ENCODE measurements around the gene DEFB112. TPM values are rescaled to one million over a fixed set of nuclear protein-coding genes. Genes with fewer than 3 reads are reported as not detected.

The DEFB112 gene
- total and polyA plus RNA-seq, 2 experiments from 2014 or later: not detected

DNA sequence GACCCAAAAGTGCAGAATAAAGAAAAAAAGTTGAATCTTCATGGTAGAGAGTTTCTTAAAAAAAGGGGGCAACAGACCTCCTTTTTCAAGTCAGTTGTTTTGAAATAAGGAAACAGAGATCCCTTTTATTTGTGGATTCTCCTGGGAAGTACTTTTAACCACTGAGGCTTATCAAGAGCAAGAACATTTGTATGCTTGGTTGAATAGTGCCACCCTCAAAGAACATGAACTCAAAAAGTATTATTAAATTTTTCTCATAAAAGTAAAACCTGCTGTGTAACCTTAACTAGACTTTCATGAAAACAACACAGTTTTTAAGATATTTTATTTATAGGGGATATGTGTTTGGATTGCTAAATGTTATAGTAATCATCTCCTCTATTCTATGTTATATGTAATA is 27.8 kb downstream of the DEFB112 start, which contains the start of gene DEFB110:
Gene DEFB110, minus strand, starts transcription at position 101 of the 400 bp plus-strand sequence. Its CDS starts 59 bp downstream, at position 42.
- Histone ChIP-seq H3K27ac (ENCODE audit: low read depth) (no peak within 1 kb of the TSS), H3F3A (replicated peaks; ENCODE audit: low read depth) (no peaks in the 10 kb centered on the region), H3K79me2 (replicated peaks; ENCODE audit: insufficient read depth) (no peaks in the 10 kb centered on the region), H3K4me2 (no peak within 1 kb of the TSS), H3K4me1 (ENCODE audit: insufficient read depth) (no peaks in the 10 kb centered on the region), H4K20me1 (replicated peaks; ENCODE audit: insufficient read depth) (no peaks in the 10 kb centered on the region), H3K36me3 (ENCODE audit: insufficient read depth) (no peaks in the 10 kb centered on the region), H3K4me3 (no peak within 1 kb of the TSS), H3K9me2 (ENCODE audit: insufficient read depth) (no peaks in the 10 kb centered on the region), H3K27me3 (ENCODE audit: insufficient read depth) (no peaks in the 10 kb centered on the region), H2AFZ (no peak within 1 kb of the TSS)
- Mint-ChIP-seq H3K4me3 (no peak within 1 kb of the TSS), H3K9me3 (no peaks in the 10 kb centered on the region), H3K36me3 (ENCODE audit: low read depth) (no peaks in the 10 kb centered on the region), H3K27ac (no peak within 1 kb of the TSS), H3K4me1 (no peaks in the 10 kb centered on the region), H3K27me3 (ENCODE audit: insufficient read depth, low read depth, poor library complexity) (peaks cover 2% of the 10 kb centered on the region)
- ATAC-seq: no peak
- TF ChIP-seq JUNB (IDR thresholded peaks at IDR 0.05; ENCODE audit: unreplicated experiment): no peak
- no peak for TF ChIP-seq EZH2phosphoT487 (IDR thresholded peaks at IDR 0.05; ENCODE audit: unreplicated experiment)
- TF ChIP-seq EZH2 (IDR thresholded peaks at IDR 0.05; ENCODE audit: low read depth, unreplicated experiment): no peak
- no peak for TF ChIP-seq STAT1 (IDR thresholded peaks at IDR 0.05; ENCODE audit: unreplicated experiment)
- no peak for TF ChIP-seq NANOG (IDR thresholded peaks at IDR 0.05; ENCODE audit: borderline replicate concordance)
- no peak for TF ChIP-seq ZNF114 (CRISPR knock-in tag; IDR thresholded peaks at IDR 0.05)
- TF ChIP-seq ZNF331 (CRISPR knock-in tag; IDR thresholded peaks at IDR 0.05; ENCODE audit: low read depth): no peak
- TF ChIP-seq, protein P1, sequence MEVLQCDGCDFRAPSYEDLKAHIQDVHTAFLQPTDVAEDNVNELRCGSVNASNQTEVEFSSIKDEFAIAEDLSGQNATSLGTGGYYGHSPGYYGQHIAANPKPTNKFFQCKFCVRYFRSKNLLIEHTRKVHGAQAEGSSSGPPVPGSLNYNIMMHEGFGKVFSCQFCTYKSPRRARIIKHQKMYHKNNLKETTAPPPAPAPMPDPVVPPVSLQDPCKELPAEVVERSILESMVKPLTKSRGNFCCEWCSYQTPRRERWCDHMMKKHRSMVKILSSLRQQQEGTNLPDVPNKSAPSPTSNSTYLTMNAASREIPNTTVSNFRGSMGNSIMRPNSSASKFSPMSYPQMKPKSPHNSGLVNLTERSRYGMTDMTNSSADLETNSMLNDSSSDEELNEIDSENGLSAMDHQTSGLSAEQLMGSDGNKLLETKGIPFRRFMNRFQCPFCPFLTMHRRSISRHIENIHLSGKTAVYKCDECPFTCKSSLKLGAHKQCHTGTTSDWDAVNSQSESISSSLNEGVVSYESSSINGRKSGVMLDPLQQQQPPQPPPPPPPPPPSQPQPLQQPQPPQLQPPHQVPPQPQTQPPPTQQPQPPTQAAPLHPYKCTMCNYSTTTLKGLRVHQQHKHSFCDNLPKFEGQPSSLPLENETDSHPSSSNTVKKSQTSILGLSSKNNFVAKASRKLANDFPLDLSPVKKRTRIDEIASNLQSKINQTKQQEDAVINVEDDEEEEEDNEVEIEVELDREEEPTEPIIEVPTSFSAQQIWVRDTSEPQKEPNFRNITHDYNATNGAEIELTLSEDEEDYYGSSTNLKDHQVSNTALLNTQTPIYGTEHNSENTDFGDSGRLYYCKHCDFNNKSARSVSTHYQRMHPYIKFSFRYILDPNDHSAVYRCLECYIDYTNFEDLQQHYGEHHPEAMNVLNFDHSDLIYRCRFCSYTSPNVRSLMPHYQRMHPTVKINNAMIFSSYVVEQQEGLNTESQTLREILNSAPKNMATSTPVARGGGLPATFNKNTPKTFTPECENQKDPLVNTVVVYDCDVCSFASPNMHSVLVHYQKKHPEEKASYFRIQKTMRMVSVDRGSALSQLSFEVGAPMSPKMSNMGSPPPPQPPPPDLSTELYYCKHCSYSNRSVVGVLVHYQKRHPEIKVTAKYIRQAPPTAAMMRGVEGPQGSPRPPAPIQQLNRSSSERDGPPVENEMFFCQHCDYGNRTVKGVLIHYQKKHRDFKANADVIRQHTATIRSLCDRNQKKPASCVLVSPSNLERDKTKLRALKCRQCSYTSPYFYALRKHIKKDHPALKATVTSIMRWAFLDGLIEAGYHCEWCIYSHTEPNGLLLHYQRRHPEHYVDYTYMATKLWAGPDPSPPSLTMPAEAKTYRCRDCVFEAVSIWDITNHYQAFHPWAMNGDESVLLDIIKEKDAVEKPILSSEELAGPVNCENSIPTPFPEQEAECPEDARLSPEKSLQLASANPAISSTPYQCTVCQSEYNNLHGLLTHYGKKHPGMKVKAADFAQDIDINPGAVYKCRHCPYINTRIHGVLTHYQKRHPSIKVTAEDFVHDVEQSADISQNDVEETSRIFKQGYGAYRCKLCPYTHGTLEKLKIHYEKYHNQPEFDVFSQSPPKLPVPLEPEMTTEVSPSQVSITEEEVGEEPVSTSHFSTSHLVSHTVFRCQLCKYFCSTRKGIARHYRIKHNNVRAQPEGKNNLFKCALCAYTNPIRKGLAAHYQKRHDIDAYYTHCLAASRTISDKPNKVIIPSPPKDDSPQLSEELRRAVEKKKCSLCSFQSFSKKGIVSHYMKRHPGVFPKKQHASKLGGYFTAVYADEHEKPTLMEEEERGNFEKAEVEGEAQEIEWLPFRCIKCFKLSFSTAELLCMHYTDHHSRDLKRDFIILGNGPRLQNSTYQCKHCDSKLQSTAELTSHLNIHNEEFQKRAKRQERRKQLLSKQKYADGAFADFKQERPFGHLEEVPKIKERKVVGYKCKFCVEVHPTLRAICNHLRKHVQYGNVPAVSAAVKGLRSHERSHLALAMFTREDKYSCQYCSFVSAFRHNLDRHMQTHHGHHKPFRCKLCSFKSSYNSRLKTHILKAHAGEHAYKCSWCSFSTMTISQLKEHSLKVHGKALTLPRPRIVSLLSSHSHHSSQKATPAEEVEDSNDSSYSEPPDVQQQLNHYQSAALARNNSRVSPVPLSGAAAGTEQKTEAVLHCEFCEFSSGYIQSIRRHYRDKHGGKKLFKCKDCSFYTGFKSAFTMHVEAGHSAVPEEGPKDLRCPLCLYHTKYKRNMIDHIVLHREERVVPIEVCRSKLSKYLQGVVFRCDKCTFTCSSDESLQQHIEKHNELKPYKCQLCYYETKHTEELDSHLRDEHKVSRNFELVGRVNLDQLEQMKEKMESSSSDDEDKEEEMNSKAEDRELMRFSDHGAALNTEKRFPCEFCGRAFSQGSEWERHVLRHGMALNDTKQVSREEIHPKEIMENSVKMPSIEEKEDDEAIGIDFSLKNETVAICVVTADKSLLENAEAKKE (CRISPR knock-in tag; IDR thresholded peaks at IDR 0.05): no peak
- no peak for DNase-seq (ENCODE audit: low spot score)

All from GM23338 (cell line).